IPS-18c (cell line): Measurements from ENCODE around the gene PINLYP.

ENCODE experiments used
- H3K4me3 ChIP-seq: 2 replicates; pipeline ENCODE4 v1.7.0; 2013; ENCODE audit warnings: low read depth, mild to moderate bottlenecking, low read length, moderate library complexity; ENCODE audit not compliant: insufficient read depth
- H3K9me3 ChIP-seq: one replicate; pipeline ENCODE4 v1.6.1; 2013; ENCODE audit warnings: mild to moderate bottlenecking, low read length, moderate library complexity; ENCODE audit not compliant: control insufficient read depth, insufficient read depth

PINLYP gene

DNA sequence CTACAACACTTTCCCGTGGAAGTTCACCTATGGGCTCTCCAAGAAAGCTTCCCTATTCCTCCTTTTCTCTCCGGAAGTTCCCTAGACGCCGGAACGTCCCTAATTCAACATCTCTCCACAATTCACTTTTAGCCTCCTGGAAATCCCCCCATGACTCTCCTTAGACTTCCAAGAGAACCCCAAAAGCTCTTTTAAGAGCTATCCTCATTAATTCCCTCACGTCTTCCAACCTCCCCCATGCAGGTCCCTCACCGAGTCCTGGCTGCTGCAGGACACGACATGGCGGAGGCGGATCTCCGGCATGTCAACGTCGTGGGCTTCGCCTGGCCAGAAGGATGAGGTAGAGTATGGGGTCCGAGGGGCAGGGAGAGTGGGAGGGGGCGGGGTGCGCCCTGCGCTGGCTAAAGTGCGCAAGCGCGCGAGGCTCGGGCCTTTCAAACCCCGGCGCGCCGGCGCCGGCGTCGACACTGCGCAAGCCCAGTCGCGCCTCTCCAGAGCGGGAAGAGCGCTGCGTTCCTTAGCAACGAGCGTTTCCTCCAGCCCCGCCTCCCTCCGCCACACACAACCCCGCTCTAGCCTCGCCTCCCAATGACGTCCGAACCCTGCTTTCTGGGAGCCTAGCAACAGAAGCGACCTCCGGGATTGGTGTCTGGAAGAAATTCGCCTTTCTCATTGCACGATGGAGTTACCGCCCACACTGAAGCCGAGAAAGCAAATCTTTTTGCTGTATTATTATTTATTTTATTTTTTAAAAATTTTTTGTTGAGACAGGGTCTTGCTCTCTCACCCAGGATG, at the start of gene PINLYP, which contains the start of gene XRCC1:
Gene PINLYP (plus strand): TSS at position 646 of the 795 bp plus-strand sequence. CDS start 1,391 bp downstream, outside the sequence.
Gene XRCC1 (minus strand): TSS at position 372 of the 795 bp plus-strand sequence. CDS start 69 bp downstream, at position 303.
- no peaks in the 10 kb centered on the region for H3K9me3 ChIP-seq
- peak within 1 kb of the TSS; percentile 78 for H3K4me3 ChIP-seq

GRCh38 chr19:43525836-43526771, 49.5 kb upstream of the PINLYP start:
- H3K4me3 ChIP-seq = peak overlapping the region; percentile 72
- H3K9me3 ChIP-seq = no peaks in the 10 kb centered on the region

DNA sequence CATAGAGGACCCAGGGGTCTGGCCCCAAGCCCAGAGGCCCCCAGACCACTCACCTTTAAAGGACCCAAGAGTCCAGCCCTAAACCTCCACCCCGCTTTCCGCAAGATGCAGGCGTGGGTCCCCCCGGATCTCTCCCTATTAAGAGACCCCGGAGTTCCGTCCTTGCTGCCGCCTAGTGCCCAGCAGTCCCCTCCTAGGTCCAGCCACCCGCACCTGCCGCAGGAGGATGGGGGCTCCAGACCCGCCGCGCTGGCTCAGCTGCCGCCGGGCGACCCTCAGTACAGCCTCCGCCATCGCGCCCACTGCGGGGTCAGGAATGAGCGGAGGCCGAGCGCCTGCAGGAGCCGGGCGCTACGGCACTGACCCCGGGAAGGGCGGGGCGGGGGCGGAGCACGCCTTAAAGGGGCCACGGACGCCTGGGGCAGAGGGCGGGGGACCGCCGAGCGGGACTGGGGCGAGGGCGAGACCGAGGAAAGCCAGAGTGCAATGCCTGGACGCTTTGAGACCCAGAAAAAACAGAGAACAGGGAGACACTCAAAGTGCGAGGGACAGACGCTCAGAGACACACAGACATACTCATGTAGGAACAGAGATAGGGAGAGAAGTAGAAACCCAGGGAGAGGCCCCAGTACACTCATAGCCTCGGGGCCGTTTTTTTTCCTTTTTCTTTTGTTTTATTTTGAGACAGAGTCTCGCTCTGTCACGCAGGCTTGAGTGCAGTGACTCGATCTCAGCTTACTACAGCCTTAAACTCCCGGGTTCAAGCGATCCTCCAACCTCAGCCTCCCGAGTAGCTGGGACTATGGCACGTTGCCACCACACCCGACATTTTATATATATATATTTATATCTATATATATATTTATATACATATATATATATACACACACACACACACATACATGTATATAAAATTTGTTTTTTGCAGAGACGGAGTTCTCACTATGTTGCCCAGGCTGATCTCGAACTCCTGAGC, 48.4 kb upstream of the PINLYP start, which contains the start of gene ETHE1:
Gene ETHE1 (minus strand): TSS at position 318 of the 976 bp plus-strand sequence. CDS start 24 bp downstream, at position 294.
- peak within 1 kb of the TSS; percentile 72 for H3K4me3 ChIP-seq
- H3K9me3 ChIP-seq = no peaks in the 10 kb centered on the region

GRCh38 chr19:43527860-43528622, 47.6 kb upstream of the PINLYP start:
- Histone ChIP-seq H3K9me3 (no peaks in the 10 kb centered on the region), H3K4me3 (no peak overlapping the region)

- peak overlapping the region; percentile 71 for H3K4me3 ChIP-seq
- no peaks in the 10 kb centered on the region for H3K9me3 ChIP-seq
Measured at GRCh38 chr19:43532571-43532961, 43.0 kb upstream of the PINLYP start.

GRCh38 chr19:43532962-43533545, 42.5 kb upstream of the PINLYP start, which contains the start of gene ZNF575:
TSS of gene ZNF575 (plus strand) at chr19:43533188. CDS start at chr19:43534423, 1,235 bp downstream.
- H3K4me3 ChIP-seq = peak within 1 kb of the TSS; percentile 71
- H3K9me3 ChIP-seq = no peaks in the 10 kb centered on the region

DNA sequence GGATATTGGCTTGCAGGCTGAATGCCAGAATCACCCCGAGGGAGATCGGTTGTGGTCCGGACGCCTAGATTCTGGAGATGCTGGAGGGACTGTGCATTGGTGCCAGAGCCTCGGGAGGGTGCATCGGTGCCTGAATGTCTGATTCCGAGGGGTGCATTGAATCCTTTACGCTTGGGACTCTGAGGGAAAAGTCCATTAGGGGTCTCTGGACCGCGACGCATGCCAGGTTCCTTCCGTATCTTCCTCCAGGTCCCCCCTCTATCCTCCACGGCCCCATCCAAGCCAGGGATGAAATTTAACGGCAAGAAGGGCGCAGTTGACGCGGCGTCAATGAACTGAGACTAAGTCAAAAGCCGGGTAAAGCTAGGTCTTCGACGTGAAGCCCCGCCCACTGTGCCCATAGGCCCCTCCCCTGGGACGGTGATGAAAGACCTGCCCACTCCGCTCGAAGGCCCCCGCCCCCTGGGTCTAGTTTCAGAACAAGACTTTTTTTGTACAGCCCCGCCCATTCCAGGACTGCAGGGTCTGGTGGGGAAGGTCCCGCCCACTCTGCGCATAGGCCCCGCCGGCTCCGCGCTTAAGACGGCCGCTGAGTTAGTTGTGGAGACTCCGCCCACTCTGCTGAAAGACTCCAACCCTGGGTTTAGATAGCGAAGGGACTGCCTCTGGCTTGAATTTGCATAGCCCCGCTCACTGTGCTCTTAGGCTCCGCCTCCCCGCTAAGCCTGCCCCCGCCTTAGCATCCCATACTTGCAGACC, 41.9 kb upstream of the PINLYP start:
- peak overlapping the region; percentile 71 for H3K4me3 ChIP-seq
- H3K9me3 ChIP-seq = no peaks in the 10 kb centered on the region

DNA sequence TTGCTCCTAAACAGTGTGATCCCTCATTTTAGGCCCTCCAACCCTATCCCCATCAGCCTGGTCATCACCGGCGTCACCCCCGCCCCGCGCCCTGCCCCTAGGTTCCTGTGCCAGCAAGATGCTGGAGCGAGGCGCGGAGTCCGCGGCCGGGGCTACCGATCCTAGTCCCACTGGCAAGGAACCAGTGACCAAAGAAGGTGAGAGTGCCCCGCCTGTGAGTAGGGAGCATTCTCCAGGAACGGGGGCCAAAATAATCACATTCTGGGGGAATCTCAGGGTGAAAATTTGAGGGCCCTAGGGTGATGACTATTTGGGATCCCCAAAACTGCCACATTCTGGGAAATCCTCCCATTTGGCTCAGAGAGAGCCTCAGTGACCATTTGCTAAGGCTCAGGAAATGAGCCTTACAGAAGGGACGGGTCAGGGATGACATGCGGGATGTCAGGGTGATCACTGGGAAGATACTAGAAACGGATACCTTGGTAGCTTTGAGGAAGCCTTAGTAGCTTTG, 41.2 kb upstream of the PINLYP start:
- no peaks in the 10 kb centered on the region for H3K9me3 ChIP-seq
- H3K4me3 ChIP-seq = peak overlapping the region; percentile 71; the same call in 1 of the 2 replicates

DNA sequence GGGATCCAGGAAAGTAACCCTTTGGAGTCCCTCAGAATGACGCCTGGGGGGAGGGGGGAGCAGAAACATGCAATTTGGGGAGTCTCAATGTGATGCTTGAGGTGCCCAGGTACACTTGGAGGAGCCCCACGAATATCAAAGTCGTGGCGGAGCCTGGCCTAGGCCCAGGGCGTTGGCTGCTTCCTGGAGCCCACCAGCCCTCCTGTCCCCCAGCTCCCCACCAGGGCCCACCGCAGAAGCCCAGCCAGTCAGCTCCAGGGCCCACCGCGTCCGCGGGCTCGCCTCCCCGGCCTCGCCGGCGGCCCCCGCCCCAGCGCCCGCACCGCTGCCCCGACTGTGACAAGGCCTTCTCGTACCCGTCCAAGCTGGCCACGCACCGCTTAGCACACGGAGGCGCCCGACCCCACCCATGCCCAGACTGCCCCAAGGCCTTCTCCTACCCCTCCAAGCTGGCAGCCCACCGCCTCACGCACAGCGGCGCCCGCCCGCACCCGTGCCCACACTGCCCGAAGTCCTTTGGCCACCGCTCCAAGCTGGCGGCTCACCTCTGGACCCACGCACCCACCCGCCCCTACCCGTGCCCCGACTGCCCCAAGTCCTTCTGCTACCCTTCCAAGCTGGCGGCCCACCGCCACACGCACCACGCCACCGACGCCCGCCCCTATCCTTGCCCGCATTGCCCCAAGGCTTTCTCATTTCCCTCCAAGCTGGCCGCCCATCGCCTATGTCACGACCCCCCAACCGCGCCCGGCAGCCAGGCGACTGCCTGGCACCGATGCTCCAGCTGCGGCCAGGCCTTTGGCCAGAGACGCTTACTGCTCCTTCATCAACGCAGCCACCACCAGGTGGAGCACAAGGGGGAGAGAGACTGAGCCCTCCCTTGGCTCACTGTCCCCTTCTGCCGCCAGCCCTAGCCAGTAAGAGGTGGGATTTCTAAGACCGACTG, 40.5 kb upstream of the PINLYP start:
- Histone ChIP-seq H3K4me3 (no peak overlapping the region), H3K9me3 (no peaks in the 10 kb centered on the region)

DNA sequence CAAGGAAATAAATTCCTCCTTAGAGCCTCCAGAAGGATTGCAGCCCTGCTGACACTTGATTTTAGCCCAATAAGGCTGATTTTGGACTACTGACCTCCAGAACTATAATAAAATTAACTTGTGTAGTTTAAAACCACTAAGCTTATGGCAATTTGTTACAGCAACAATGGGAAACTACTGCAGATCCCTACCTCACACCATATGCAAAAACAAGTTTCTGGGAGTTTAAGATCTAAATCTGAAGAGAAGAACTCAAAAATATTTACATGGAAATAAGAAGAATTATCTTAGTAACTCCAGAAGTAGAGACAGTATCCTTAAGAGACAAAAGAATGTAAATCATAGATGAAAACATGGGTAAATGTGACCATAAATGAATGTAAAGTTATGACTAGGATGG, 36.7 kb upstream of the PINLYP start:
- Histone ChIP-seq H3K9me3 (no peaks in the 10 kb centered on the region), H3K4me3 (no peak overlapping the region)

- H3K9me3 ChIP-seq = no peaks in the 10 kb centered on the region
- no peak overlapping the region for H3K4me3 ChIP-seq
Measured at GRCh38 chr19:43540381-43540780, 35.2 kb upstream of the PINLYP start.

DNA sequence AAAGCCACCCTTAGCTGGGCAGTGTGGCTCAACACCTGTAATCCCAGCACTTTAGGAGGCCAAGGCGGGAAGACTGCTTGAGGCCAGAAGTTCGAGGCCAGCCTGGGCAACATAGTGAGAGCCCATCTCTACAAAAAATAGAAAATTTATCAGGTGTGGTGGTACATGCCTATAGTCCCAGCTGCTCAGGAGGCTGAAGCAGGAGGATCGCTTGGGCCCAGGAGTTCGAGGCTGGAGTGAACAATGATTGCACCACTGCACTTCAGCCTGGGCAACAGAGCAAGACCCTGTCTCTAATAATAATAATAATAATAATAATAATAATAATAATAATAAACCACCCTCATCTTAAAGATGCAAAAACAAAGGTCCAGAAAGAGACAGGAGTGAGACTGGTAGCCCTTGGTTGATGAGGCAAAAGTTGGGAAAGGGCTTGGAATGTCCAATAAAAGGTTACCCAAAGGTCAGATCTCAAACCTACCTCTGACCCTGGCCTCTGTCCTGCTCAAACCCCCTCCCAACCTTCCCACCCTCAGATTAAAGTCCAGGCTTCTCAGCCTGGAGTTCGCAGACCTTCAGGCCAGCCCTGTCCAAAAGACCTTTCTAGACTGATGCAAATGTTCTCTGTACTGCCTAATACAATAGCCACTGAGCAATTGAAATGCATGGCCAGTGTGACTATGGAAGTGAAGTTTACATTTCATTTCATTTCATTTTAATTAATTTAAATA, 33.5 kb upstream of the PINLYP start:
- H3K9me3 ChIP-seq = no peaks in the 10 kb centered on the region
- no peak overlapping the region for H3K4me3 ChIP-seq

- no peaks in the 10 kb centered on the region for H3K9me3 ChIP-seq
- no peak overlapping the region for H3K4me3 ChIP-seq
Measured at GRCh38 chr19:43544077-43544476, 31.5 kb upstream of the PINLYP start.
